ENCODE results near the gene TAF11L12.
"Not testable (repeated sequence)": the region's sequence is repeated elsewhere in the genome, so short reads cannot be mapped to it uniquely, and the experiment has no call there.

TAF11L12 gene

GRCh38 chr5:17610092-17610491 lies at the start of gene TAF11L12:
TAF11L12 (plus strand) TSS chr5:17610392.
- DNase-seq = not testable (repeated sequence)

DNA sequence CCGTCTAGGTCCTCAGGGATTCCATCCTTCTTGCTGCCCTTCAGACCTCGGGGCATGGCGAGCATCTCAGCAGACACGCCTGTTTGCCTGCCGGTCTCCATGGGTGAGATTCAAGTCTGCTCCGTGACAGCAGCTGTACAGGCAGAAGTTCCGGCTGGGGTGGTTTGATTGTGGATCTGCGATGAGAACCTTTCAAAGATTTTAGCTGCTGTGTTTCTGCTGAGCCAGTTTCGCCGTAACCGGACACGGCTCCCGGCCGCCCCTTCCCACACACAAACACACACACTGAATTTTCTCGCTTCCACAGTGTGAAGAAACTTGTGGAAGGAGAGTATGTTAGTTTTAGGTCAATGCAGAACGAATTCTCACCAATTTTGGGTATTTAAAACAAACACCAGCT lies 24.5 kb upstream of the TAF11L12 start, which contains the start of gene TAF11L7:
TSS of gene TAF11L7 (minus strand) at position 101 of the 400 bp plus-strand sequence.
- not testable (repeated sequence) for DNase-seq

DNA sequence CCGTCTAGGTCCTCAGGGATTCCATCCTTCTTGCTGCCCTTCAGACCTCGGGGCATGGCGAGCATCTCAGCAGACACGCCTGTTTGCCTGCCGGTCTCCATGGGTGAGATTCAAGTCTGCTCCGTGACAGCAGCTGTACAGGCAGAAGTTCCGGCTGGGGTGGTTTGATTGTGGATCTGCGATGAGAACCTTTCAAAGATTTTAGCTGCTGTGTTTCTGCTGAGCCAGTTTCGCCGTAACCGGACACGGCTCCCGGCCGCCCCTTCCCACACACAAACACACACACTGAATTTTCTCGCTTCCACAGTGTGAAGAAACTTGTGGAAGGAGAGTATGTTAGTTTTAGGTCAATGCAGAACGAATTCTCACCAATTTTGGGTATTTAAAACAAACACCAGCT lies 19.3 kb upstream of the TAF11L12 start, which contains the start of gene TAF11L8:
TSS of gene TAF11L8 (minus strand) at position 101 of the 400 bp plus-strand sequence.
- DNase-seq = not testable (repeated sequence)

DNA sequence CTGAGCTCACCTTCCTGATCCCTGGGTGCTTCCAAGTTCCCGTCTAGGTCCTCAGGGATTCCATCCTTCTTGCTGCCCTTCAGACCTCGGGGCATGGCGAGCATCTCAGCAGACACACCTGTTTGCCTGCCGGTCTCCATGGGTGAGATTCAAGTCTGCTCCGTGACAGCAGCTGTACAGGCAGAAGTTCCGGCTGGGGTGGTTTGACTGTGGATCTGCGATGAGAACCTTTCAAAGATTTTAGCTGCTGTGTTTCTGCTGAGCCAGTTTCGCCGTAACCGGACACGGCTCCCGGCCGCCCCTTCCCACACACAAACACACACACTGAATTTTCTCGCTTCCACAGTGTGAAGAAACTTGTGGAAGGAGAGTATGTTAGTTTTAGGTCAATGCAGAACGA lies 15.9 kb upstream of the TAF11L12 start, which contains the start of gene TAF11L9:
TSS of gene TAF11L9 (minus strand) at position 140 of the 400 bp plus-strand sequence.
- DNase-seq = not testable (repeated sequence)

DNA sequence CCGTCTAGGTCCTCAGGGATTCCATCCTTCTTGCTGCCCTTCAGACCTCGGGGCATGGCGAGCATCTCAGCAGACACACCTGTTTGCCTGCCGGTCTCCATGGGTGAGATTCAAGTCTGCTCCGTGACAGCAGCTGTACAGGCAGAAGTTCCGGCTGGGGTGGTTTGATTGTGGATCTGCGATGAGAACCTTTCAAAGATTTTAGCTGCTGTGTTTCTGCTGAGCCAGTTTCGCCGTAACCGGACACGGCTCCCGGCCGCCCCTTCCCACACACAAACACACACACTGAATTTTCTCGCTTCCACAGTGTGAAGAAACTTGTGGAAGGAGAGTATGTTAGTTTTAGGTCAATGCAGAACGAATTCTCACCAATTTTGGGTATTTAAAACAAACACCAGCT lies 12.5 kb upstream of the TAF11L12 start, which contains the start of gene TAF11L10:
TSS of gene TAF11L10 (minus strand) at position 101 of the 400 bp plus-strand sequence.
- DNase-seq = not testable (repeated sequence)

DNA sequence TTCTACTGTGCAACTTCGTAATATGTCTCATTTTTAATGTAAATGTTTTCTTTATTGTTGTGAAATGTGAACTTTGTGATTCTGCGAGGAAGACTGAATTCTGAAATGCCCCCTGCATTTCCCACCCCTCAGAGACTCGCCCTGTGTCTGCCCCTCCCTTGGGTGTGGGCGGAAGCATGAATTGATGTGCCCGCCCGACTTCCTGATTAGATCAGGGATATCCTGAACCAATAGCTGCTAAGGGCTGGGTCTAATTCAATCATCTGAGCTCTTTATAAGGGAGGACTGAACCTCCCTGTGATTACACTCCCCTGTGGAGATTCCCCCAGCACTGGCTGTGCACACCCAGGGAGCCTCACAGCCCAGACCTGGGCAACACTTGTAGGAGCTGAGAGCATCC lies 6.3 kb upstream of the TAF11L12 start, which contains the start of gene TAF11L11:
TSS of gene TAF11L11 (plus strand) at position 304 of the 400 bp plus-strand sequence.
- not testable (repeated sequence) for DNase-seq

DNA sequence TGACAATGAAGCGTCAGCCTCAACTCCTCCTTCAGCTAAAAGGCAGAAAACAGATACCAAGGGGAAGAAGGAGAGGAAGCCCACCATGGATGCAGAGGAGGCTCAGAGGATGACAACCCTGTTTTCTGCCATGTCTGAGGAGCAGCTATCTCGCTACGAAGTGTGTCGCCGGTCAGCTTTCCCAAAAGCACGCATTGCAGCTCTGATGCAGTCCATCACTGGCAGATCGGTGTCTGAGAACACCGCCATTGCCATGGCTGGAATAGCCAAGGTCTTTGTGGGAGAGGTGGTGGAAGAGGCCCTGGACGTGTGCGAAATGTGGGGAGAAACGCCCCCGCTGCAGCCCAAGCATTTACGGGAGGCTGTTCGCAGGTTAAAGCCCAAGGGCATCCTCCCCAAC lies 5.2 kb upstream of the TAF11L12 start:
- no peak for DNase-seq

DNA sequence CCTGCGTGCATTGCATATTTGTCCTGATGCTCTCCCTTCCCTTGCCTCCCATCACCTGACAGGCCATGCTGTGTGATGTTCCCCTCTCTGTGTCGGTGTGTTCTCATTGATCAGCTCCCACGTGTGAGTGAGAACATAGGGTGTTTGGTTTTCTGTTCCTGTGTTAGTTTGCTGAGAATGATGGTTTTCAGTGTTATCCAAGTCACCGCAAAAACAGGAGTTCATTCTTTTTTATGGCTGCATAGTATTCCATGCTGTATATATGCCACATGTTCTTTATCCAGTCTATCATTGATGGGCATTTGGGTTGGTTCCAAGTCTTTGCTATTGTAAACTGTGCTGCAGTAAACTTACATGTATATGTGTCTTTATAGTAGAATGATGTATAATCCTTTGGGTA lies 2.7 kb upstream of the TAF11L12 start:
- not testable (repeated sequence) for DNase-seq

- no peak for DNase-seq
Observed at GRCh38 chr5:17614872-17615605, 4.8 kb downstream of the TAF11L12 start.

- DNase-seq = no peak
Observed at GRCh38 chr5:17619354-17619753, 9.2 kb downstream of the TAF11L12 start.

GRCh38 chr5:17620627-17621026 lies 10.4 kb downstream of the TAF11L12 start:
- DNase-seq = no peak

DNA sequence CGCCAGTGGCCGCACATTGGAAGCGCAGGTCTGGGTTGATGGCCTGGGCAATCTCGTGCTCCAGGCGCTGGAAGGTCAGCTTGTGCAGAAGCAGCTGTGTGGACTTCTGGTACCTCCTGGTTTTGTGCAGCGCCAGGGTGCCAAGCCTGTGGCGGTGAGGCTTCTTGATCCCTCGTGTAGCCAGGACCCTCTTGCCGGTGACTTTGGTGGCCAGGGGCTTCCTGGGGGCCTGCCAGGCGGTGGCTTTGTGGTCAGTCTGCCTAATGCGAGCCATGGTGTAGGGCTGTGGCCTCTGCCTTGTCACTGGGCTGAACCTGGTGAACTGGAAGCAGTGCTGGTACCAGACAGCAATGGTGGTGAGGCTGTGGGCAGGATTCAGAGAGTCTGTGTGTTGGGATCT lies 15.5 kb downstream of the TAF11L12 start:
- DNase-seq = no peak

DNA sequence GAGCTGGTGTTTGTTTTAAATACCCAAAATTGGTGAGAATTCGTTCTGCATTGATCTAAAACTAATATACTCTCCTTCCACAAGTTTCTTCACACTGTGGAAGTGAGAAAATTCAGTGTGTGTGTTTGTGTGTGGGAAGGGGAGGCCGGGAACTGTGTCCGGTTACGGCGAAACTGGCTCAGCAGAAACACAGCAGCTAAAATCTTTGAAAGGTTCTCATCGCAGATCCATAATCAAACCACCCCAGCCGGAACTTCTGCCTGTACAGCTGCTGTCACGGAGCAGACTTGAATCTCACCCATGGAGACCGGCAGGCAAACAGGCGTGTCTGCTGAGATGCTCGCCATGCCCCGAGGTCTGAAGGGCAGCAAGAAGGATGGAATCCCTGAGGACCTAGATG lies 21.6 kb downstream of the TAF11L12 start, which contains the start of gene TAF11L13:
TSS of gene TAF11L13 (plus strand) at position 301 of the 400 bp plus-strand sequence.
- not testable (repeated sequence) for DNase-seq

DNA sequence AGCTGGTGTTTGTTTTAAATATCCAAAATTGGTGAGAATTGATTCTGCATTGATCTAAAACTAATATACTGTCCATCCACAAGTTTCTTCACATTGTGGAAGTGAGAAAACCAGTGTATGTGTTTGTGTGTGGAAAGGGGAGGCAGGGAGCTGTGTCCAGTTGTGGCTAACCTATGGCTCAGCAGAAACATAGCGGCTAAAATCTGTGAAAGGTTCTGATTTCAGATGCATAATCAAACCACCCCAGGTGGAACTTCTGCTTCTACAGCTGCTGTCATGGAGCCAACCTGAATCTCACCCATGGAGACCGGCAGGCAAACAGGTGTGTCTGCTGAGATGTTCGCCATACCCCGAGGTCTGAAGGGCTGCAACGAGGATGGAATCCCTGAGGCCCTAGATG lies 24.0 kb downstream of the TAF11L12 start, which contains the start of gene TAF11L14:
TSS of gene TAF11L14 (plus strand) at position 301 of the 400 bp plus-strand sequence.
- DNase-seq = no peak

DNA sequence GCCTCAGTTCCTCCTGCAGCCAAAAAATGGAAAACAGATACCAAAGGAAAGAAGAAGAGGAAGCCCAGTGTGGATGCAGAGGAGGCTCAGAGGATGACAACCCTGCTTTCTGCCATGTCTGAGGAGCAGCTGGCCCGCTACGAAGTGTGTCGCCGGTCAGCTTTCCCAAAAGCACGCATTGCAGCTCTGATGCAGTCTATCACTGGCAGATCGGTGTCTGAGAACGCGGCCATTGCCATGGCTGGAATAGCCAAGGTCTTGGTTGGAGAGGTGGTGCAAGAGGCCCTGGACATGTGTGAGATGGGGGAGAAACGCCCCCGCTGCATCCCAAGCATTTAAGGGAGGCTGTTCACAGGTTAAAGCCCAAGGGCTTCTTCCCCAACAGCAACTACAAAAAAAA lies 39.0 kb downstream of the TAF11L12 start:
- not testable (repeated sequence) for DNase-seq

DNA sequence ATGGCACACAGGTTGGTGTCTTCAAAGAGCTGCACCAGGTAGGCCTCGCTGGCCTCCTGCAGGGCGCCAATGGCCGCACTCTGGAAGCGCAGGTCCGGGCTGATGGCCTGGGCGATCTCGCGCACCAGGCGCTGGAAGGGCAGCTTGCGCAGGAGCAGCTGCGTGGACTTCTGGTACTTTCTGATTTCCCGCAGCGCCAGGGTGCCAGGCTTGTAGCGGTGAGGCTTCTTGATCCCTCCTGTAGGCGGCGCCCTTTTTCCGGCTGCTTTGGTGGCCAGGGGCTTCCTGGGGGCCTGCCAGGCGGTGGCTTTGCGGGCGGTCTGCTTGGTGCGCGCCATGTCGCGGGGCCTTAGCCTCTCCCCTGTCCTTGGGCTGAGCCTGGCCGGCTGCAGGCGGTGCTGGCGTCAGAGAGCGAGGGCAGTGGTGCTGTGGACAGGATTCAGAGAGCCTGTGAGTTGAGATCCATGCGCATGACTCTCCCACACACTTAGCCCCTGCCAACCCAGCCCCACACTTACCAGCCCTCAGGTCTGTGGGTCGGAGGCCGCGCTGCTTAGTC lies 45.1 kb downstream of the TAF11L12 start:
- not testable (repeated sequence) for DNase-seq

DNA sequence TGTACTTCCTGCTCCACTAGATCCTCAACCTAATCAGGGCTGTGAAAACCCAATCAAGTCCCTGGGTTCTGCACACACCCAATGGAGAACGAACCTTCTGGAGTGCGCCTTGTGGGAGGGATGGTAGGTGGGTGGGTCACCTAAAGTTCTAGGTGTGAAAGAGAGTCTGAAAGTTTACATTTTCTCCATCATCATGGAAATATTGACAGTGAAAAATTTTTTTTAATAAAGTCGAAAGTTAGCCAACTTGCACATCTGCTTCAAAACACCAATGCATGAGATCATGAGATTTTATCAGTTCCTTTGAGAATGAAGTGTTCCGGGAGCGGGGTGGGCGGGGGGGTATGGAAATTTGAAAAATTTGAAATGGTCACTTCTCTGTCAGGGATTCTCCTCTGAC lies 45.7 kb downstream of the TAF11L12 start:
- no peak for DNase-seq

All from activated CD4-positive, CD25-positive, alpha-beta regulatory T cell (primary cell).